Stimulated activated CD8-positive, alpha-beta memory T cell treated with anti-CD3 and anti-CD28 coated beads, Interleukin-7, amount 100 ng/mL, for 24 hours (primary cell): ENCODE measurements around the gene AP5Z1.

ENCODE experiments used
- DNase-seq: peaks from one replicate; pipeline ENCODE4 v3.0.0-alpha.2; 2020; ENCODE audit warnings: low read depth

The AP5Z1 gene

GRCh38 chr7:4820967-4821471 is 45.6 kb downstream of the AP5Z1 start:
- DNase-seq = no peak

- DNase-seq = no peak
These were observed 47.3 kb downstream of the AP5Z1 start for GRCh38 chr7:4822677-4823076.

- no peak for DNase-seq
These were observed 48.2 kb downstream of the AP5Z1 start for GRCh38 chr7:4823441-4824119.

GRCh38 chr7:4824120-4824775 is 48.8 kb downstream of the AP5Z1 start:
- no peak for DNase-seq

- DNase-seq = no peak
These were observed 49.7 kb downstream of the AP5Z1 start for GRCh38 chr7:4825081-4825480.

- no peak for DNase-seq
These were observed 53.4 kb downstream of the AP5Z1 start for GRCh38 chr7:4828720-4829383.

GRCh38 chr7:4830176-4830575 is 54.8 kb downstream of the AP5Z1 start:
- DNase-seq = peak; percentile 21

- DNase-seq = no peak
These were observed 56.5 kb downstream of the AP5Z1 start for GRCh38 chr7:4831723-4832495.

GRCh38 chr7:4832711-4833110 is 57.3 kb downstream of the AP5Z1 start:
- DNase-seq = no peak

GRCh38 chr7:4833176-4833575 is 57.8 kb downstream of the AP5Z1 start:
- no peak for DNase-seq

GRCh38 chr7:4833691-4834600 is 58.5 kb downstream of the AP5Z1 start:
- no peak for DNase-seq

GRCh38 chr7:4834601-4835397 is 59.4 kb downstream of the AP5Z1 start:
- DNase-seq = no peak

GRCh38 chr7:4835398-4836205 is 60.2 kb downstream of the AP5Z1 start:
- DNase-seq = no peak

- DNase-seq = no peak
These were observed 60.8 kb downstream of the AP5Z1 start for GRCh38 chr7:4836206-4836661.

GRCh38 chr7:4837041-4837802 is 61.8 kb downstream of the AP5Z1 start:
- no peak for DNase-seq

GRCh38 chr7:4837803-4838625 is 62.6 kb downstream of the AP5Z1 start:
- no peak for DNase-seq

GRCh38 chr7:4838626-4839334 is 63.4 kb downstream of the AP5Z1 start:
- no peak for DNase-seq
